PFSK-1 (cell line): Measurements from ENCODE around the gene CXCR3.

Experiments
- SIN3A ChIP-seq: IDR thresholded peaks from 2 replicates; pipeline ENCODE4 v1.6.1; 2012; ENCODE audit warnings: mild to moderate bottlenecking, low read length, moderate library complexity, borderline replicate concordance; ENCODE audit not compliant: insufficient read depth
- TAF1 ChIP-seq: IDR thresholded peaks from 2 replicates; pipeline ENCODE4 v1.6.1; 2012; ENCODE audit warnings: low read length, control low read depth, borderline replicate concordance; ENCODE audit not compliant: insufficient read depth
- TF ChIP-seq, protein P1 (sequence below), 2 experiments: IDR thresholded peaks; 2 replicates each; pipeline versions ENCODE4 v1.6.1 to v1.8.0; 2011 to 2012; ENCODE audit warnings: low read depth in 2 of 2, low read length in 2 of 2, control low read depth in 1 of 2, inconsistent platforms in 1 of 2, mild to moderate bottlenecking in 1 of 2, moderate library complexity in 1 of 2; ENCODE audit not compliant: insufficient read depth in 1 of 2

The CXCR3 gene

GRCh38 chrX:71573590-71573989 lies 44.7 kb downstream of the CXCR3 start:
- TF ChIP-seq TAF1, result no peak
- TF ChIP-seq, protein P1, sequence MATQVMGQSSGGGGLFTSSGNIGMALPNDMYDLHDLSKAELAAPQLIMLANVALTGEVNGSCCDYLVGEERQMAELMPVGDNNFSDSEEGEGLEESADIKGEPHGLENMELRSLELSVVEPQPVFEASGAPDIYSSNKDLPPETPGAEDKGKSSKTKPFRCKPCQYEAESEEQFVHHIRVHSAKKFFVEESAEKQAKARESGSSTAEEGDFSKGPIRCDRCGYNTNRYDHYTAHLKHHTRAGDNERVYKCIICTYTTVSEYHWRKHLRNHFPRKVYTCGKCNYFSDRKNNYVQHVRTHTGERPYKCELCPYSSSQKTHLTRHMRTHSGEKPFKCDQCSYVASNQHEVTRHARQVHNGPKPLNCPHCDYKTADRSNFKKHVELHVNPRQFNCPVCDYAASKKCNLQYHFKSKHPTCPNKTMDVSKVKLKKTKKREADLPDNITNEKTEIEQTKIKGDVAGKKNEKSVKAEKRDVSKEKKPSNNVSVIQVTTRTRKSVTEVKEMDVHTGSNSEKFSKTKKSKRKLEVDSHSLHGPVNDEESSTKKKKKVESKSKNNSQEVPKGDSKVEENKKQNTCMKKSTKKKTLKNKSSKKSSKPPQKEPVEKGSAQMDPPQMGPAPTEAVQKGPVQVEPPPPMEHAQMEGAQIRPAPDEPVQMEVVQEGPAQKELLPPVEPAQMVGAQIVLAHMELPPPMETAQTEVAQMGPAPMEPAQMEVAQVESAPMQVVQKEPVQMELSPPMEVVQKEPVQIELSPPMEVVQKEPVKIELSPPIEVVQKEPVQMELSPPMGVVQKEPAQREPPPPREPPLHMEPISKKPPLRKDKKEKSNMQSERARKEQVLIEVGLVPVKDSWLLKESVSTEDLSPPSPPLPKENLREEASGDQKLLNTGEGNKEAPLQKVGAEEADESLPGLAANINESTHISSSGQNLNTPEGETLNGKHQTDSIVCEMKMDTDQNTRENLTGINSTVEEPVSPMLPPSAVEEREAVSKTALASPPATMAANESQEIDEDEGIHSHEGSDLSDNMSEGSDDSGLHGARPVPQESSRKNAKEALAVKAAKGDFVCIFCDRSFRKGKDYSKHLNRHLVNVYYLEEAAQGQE (IDR thresholded peaks at IDR 0.05; ENCODE audit: insufficient read depth in 1 of 2, low read depth in 2 of 2, low read length in 2 of 2), result no peak
- TF ChIP-seq SIN3A, result no peak
